SIG-M5 (cell line): ENCODE data around the gene AFF3.

ENCODE experiments used
- DNase-seq: peaks from one replicate; lab custom pipeline; 2025; lab: John Stamatoyannopoulos, UW

Gene AFF3

GRCh38 chr2:100071335-100072043 is 70.9 kb downstream of the AFF3 start:
- peak; percentile 38 for DNase-seq

DNA sequence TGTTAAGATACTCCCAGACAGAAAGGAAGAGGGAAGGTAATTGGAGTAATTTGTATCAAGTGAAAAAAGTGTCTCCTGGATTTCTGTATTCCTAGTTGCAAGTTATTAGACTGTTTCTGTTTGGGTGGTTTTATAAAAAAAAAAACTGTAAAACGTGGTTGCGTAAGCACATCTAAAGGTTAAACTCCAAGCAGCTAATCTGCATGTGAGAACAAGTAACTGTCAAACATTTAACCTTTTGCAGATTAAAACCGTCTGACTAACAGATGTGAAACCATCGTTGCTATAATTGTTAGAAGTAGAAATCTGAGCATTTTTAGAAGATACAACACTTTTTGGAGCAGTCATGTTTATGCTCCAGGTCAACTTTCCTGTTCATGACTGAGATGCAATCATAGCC is 72.3 kb downstream of the AFF3 start:
- no peak for DNase-seq

DNA sequence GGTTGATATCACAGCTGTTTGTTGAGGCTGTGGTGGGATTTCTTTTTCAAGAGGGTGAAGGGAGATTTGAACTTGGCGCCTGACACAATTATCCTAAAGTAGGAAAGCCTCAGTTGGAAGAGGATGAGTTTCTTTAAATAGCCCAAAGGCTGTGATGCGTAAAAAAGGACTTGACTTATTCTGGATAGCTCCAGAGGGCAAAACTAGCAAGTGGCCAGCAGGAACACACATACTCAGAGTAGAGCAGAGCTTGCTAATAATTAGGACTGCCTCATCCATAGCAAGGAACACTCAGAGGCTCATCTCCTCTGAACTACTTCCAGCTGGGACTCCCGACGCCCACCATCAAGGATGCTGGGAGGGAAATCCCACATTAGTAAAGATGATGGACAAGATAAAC is 74.0 kb downstream of the AFF3 start:
- DNase-seq = no peak

GRCh38 chr2:100067784-100068183 is 74.6 kb downstream of the AFF3 start:
- DNase-seq = no peak

GRCh38 chr2:100066856-100067255 is 75.5 kb downstream of the AFF3 start:
- no peak for DNase-seq

DNA sequence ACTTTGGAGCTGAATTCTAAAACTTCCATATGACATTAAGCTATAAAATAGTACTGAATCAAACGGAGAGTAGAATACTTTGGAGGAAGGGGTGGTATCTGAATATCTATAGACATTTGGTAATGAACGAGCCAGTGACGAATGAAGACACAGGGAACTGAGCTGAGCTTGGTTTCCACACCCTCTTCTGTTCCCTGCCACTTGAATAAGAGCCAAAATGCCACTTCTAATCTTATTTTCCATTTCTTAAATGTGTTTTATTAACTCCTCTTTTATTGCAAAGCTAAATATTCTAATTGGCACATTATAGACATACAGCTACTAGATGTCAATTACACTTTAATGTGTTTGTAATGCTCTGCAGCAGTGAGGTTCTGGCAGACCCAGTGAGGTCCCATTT is 76.1 kb downstream of the AFF3 start:
- no peak for DNase-seq

GRCh38 chr2:100064592-100065428 is 77.6 kb downstream of the AFF3 start:
- DNase-seq = no peak

GRCh38 chr2:100064165-100064564 is 78.2 kb downstream of the AFF3 start:
- DNase-seq = no peak

DNA sequence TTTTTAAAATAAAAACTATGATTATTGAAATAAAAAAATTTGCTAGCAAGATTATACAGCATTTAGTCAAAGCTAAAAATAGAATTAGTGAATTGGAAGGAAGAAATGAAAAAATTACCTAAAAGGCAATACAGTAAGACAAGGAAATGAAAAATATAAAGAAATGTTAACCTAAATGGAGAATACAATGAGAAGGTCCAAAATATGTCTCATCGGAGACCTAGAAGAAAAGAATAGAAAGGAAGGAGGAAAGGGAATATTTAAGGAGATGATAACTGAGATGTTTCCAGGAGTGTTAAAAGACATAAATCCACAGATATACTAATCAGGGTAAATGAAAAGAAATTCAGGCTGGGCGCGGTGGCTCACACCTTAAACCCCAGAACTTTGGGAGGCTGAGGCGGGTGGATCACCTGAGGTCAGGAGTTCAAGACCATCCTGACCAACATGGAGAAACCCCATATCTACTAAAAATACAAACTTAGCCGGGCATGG is 78.9 kb downstream of the AFF3 start:
- no peak for DNase-seq

- no peak for DNase-seq
Measured at GRCh38 chr2:100062336-100062735, 80.1 kb downstream of the AFF3 start.

GRCh38 chr2:100060875-100061274 is 81.5 kb downstream of the AFF3 start:
- DNase-seq = no peak

GRCh38 chr2:100059638-100060037 is 82.8 kb downstream of the AFF3 start:
- DNase-seq = no peak

GRCh38 chr2:100057901-100058261 is 84.5 kb downstream of the AFF3 start:
- DNase-seq = no peak

DNA sequence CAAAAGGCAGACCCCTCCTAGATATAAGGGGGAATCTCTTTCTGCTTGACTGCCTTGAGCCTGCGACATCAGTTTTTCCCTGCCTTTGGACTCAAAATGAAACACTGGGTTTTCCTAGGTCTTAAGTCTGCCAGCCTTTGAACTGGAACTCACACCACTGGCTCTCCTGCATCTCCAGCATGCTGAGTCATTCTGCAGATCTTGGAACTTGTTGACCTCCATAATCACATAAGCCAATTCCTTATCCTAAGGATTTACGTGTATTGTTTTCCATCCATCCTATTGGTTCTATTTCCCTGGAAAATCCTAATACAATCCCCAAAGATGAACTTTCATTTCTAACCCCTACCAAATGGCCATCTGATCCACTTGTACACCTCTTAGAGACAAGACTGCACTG is 88.0 kb downstream of the AFF3 start:
- no peak for DNase-seq

DNA sequence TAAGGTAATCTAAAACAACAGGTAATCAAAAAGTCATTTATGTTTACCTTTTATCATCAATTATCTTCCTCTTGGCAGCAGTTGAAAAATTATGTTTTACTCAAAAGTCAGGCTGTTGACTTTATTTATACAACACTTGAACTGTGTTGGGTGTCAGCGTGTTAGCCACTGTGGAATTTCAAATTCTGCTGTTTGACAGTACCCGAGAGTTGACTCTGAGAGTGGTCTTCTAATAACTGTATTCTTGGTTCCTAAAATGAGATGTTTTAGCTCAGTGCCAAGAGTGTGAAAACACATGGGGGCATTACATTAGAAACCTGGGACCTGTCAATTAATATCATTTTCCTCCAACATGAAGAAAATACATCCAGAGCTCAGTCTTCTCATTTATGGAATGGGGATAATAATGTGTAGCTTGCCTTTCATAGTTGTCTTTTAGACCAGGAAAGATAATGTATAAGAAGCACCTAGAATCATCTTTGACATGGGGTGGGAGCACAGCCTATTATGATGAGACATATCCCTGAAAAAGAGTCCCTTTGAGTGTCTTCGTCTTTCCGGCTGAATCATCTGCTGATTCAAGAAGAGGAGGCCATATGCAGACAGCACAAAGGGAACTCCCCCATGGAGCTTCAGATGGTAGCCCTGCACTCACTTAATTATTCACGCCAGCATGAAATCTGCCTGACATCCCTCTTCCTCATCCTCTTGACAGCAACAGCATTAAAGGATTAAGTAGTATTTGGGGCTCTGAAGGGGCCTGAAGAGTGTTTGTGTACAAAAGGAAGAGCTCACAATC is 89.1 kb downstream of the AFF3 start:
- no peak for DNase-seq

DNA sequence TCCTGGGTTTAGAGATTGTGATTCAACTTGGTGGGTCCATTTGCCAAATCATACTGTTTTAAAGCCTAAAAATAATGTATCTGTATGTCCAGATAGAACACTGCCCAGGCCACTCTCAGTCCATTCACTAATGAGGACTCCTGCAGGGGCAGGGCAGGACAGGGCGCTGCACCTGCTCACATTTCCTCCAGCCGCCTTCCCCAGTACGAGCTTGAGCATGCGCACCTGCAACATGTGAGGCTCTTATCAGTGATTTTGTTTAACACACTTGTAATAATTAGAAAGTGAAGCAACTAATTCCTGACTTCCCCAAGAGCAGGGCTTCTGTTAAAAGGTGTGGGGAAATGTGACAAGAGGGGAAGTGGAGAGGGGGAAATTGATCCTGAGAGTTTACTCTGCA is 89.7 kb downstream of the AFF3 start:
- DNase-seq = no peak

DNA sequence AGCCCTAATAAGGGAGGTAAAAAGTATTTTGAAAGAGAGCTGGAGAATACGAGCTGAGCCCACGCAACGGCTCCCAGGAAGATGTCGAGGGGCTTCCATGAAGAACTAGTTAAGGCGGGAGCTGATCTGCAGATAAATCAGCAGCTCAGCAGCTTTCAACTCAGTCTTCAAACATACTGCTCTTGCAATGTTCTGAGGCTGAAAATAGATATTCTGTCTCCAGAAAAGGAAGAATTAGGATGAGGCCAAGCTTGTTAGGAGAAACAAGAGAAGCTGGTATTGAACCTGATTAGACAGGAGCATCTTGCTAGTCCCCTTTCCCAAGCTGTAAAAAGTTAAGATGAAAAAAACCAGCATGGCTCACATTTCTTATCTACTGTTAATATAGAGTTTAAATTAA is 91.1 kb downstream of the AFF3 start:
- no peak for DNase-seq

GRCh38 chr2:100050685-100051084 is 91.7 kb downstream of the AFF3 start:
- DNase-seq = no peak

- DNase-seq = no peak
Measured at GRCh38 chr2:100046961-100047947, 95.1 kb downstream of the AFF3 start.

DNA sequence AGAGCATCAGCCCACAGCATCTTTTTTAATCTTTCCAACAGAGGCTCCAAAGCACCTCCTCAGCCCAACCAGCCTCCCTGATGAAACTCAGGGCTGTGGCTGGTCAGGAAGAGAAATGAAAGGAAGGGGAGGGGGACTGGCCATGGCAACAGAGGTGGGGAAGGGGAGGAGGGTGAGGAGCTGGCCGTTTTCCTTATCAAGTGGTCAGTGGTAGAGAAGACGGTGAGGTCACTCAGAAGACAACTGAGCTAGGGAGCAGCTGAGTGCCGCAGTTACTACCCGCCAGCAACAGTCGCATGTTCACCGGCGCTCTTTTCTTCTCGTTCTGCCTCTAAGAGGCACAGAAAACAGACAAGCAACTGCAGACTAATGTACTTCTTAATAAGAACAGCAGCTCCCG is 97.4 kb downstream of the AFF3 start:
- DNase-seq = no peak

GRCh38 chr2:100043891-100044255 is 98.5 kb downstream of the AFF3 start:
- DNase-seq = no peak
